K562 (cell line): ENCODE measurements around the gene MAB21L3. TPM values are rescaled to one million over a fixed set of nuclear protein-coding genes. Genes with fewer than 3 reads are reported as not detected.
A peak's percentile ranks its signal among the peaks of the same experiment; 100 is the strongest.

Experiments
- ATF7 ChIP-seq: fragments of 450-650 bp; IDR thresholded peaks from 2 replicates; pipeline ENCODE4 v1.7.1; 2014; ENCODE audit warnings: mild to moderate bottlenecking, moderate library complexity
- E4F1 ChIP-seq: fragments of 250-450 bp; sonication (Bioruptor Pico); IDR thresholded peaks from 2 replicates; pipeline ENCODE4 v1.5.0; 2021; ENCODE audit warnings: mild to moderate bottlenecking, borderline replicate concordance
- GMEB1 ChIP-seq: fragments of 250-450 bp; sonication (Bioruptor Pico); IDR thresholded peaks from 2 replicates; pipeline ENCODE4 v1.4.0; 2020; ENCODE audit warnings: mild to moderate bottlenecking
- MED1 ChIP-seq: sonication (generic); formaldehyde crosslinking; IDR thresholded peaks from 2 replicates; pipeline ENCODE4 v1.8.1; 2023; ENCODE audit warnings: missing genetic modification reagents, borderline replicate concordance
- MTA3 ChIP-seq: fragments of 450-650 bp; formaldehyde crosslinking; IDR thresholded peaks from 2 replicates; pipeline ENCODE4 v1.6.1; 2017; ENCODE audit warnings: mild to moderate bottlenecking, borderline replicate concordance
- NFYB ChIP-seq: IDR thresholded peaks from 2 replicates; pipeline ENCODE4 v1.6.1; 2011; ENCODE audit warnings: mild to moderate bottlenecking, moderate library complexity; ENCODE audit not compliant: insufficient read length; ENCODE audit errors: extremely low read depth
- NONO ChIP-seq, 2 experiments: fragments of 200-400 bp in 1 of 2; fragments of 450-650 bp in 1 of 2; formaldehyde crosslinking in 1 of 2; IDR thresholded peaks; 2 replicates each; pipeline ENCODE4 v1.6.1; 2017; ENCODE audit warnings: low read depth in 2 of 2, mild to moderate bottlenecking in 2 of 2, moderate library complexity in 2 of 2, low read length in 1 of 2
- NRF1 ChIP-seq, 2 experiments: fragments of 450-650 bp; IDR thresholded peaks in 1 of 2; conservative IDR thresholded peaks in 1 of 2; 2 replicates each; pipeline ENCODE4 v1.6.1; 2014; ENCODE audit warnings: mild to moderate bottlenecking in 2 of 2
- PHF8 ChIP-seq: fragments of 200-600 bp; sonication (generic); IDR thresholded peaks from 2 replicates; pipeline ENCODE4 v1.6.1; 2012; ENCODE audit warnings: mixed run types, mild to moderate bottlenecking, inconsistent platforms, low read length, moderate library complexity, borderline replicate concordance
- RAD21 ChIP-seq, 2 experiments: fragments of 250-450 bp in 1 of 2; fragments of 450-650 bp in 1 of 2; sonication (Bioruptor Pico) in 1 of 2; formaldehyde crosslinking in 1 of 2; IDR thresholded peaks in 1 of 2; conservative IDR thresholded peaks in 1 of 2; 2 replicates each; pipeline versions ENCODE4 v1.4.0 to v1.8.0; 2020 to 2022; ENCODE audit warnings: mild to moderate bottlenecking in 2 of 2, moderate library complexity in 1 of 2
- RBM17 ChIP-seq: fragments of 200-400 bp; formaldehyde crosslinking; IDR thresholded peaks from 2 replicates; pipeline ENCODE4 v1.6.1; 2017; ENCODE audit warnings: low read depth, mild to moderate bottlenecking, low read length, borderline replicate concordance
- ZNF57 ChIP-seq: fragments of 450-650 bp; formaldehyde crosslinking; IDR thresholded peaks from 2 replicates; pipeline ENCODE4 v1.4.0; 2020; ENCODE audit warnings: mild to moderate bottlenecking, moderate library complexity
- ZNF609 ChIP-seq: sonication (generic); formaldehyde crosslinking; IDR thresholded peaks from 2 replicates; pipeline ENCODE4 v1.8.1; 2023; ENCODE audit warnings: missing genetic modification reagents, mild to moderate bottlenecking, borderline replicate concordance
- ZNF766 ChIP-seq: fragments of 200-800 bp; sonication (Bioruptor generic); conservative IDR thresholded peaks from 2 replicates; pipeline ENCODE4 v1.6.1; 2016; ENCODE audit warnings: missing genetic modification characterization, missing compliant biosample characterization
- polyA plus RNA-seq, 8 experiments: library from polyadenylated mRNA; depleted of rRNA in 4 of 8; stranded (reverse) in 5 of 8; unstranded in 3 of 8; fragments of >200 nt; fragmentation: Nextera tagmentation in 2 of 8; fragmentation: Illumina TruSeq in 1 of 8; extraction: Ambion mirVana in 2 of 8; extraction: Trizol in 1 of 8; gene quantifications; 2 replicates each; pipeline versions ENCODE4 v1.2.1 to v1.2.3, GENCODE V29; 2011 to 2014; ENCODE audit warnings: inconsistent platforms in 1 of 8, missing spikeins in 1 of 8
- total RNA-seq, 7 experiments: library from RNA; depleted of rRNA in 6 of 7; stranded (reverse); fragments of >200 nt in 6 of 7; fragmentation: Illumina TruSeq in 2 of 7; extraction: Trizol in 2 of 7; gene quantifications; 2 replicates each; pipeline versions ENCODE4 v1.2.1 to v1.2.3, GENCODE V29; 2011 to 2021; ENCODE audit warnings: low replicate concordance in 1 of 7
- TF ChIP-seq, protein P1 (sequence below): fragments of 250-450 bp; sonication (Bioruptor Pico); IDR thresholded peaks from 2 replicates; pipeline ENCODE4 v1.8.0; 2021; ENCODE audit warnings: borderline replicate concordance, mild to moderate bottlenecking, moderate library complexity; ENCODE audit not compliant: poor library complexity, severe bottlenecking

MAB21L3 gene
- total and polyA plus RNA-seq, 9 of the 15 experiments (the other 6 are each of a cell fraction or from before 2014, with no cell fraction given), result not detected

DNA sequence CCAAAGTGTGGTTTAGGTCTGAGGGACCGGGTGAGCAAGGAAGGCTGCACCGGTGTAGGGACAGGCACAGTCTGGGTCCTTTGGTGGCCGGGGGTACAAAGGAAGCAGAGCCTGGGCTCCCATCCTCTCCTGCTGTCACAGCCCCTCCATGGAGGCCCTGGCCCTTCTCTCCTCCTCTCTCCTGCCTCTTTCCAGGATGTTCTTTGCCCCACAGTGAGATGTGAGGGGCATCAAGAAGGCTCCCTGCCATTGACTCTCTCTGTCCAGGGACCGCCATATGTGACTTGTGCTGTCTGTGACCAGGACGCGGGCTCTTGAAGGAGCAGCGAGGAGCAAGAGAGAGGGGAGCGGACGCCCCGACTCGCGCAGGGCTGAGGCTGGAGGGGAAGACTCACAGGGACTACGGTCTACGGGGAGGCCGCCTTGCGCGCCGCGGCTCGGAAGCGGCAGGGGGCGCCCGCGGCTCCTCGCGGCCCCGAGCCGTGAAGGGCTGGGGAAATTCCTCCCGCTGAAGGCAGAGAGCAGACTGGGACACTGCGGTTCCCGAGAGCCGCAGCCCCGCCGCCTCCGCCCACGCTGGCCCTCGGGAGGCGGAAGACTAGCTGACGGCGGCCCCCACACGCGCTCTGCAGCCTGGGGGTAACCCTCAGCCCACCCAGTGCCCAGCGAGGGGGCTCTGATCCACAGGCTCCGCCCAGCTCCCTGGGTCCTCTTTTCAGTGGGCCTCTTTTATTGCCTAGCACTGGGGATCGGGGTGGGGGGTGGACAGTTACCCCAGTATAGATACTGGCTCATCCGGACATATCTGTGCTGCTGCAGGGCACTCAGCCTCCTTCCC lies 40.8 kb downstream of the MAB21L3 start (continued):
- no peak for TF ChIP-seq GMEB1 (CRISPR knock-in tag)
- no peak for TF ChIP-seq ZNF609
- peak; percentile 92 to 93 for TF ChIP-seq RAD21 (CRISPR knock-in tag; conservative IDR thresholded peaks at IDR 0.05 in 1 of 2, IDR thresholded peaks at IDR 0.05 in 1 of 2)
- TF ChIP-seq, protein P1, sequence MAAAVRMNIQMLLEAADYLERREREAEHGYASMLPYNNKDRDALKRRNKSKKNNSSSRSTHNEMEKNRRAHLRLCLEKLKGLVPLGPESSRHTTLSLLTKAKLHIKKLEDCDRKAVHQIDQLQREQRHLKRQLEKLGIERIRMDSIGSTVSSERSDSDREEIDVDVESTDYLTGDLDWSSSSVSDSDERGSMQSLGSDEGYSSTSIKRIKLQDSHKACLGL (CRISPR knock-in tag), result no peak
- TF ChIP-seq NONO (IDR thresholded peaks at IDR 0.05; ENCODE audit: low read depth in 2 of 2, low read length in 1 of 2), result peak in 1 of 2 experiments; percentile 57; a peak in 1 of 4 replicates
- peak; percentile 59 to 68 for TF ChIP-seq NRF1 (conservative IDR thresholded peaks at IDR 0.05 in 1 of 2, IDR thresholded peaks at IDR 0.05 in 1 of 2)
- no peak for TF ChIP-seq RBM17
- TF ChIP-seq PHF8, result peak; percentile 28; the same call in 1 of the 2 replicates
- TF ChIP-seq MED1 (CRISPR knock-in tag), result no peak
- peak; percentile 71; the same call in 1 of the 2 replicates for TF ChIP-seq ATF7
- TF ChIP-seq ZNF57 (CRISPR knock-in tag), result no peak
- peak; percentile 84 for TF ChIP-seq MTA3
- TF ChIP-seq ZNF766 (CRISPR knock-in tag), result no peak
- TF ChIP-seq NFYB, result no peak
- TF ChIP-seq E4F1 (CRISPR knock-in tag), result no peak
